GM18951 (cell line): ENCODE data around the gene PRX.

Experiments
- POLR2A ChIP-seq: IDR thresholded peaks from 4 replicates; pipeline ENCODE4 v1.6.1; 2011; ENCODE audit warnings: mild to moderate bottlenecking; ENCODE audit not compliant: insufficient read length, insufficient read depth; ENCODE audit errors: extremely low read depth
- in situ Hi-C: fragments of 300-500 bp; cut with MboI; formaldehyde crosslinking; loops from one replicate; pipeline ENCODE4 v1.12.0; 2022; ENCODE audit warnings: low sequenced_read_pairs, mixed read lengths, inconsistent platforms; ENCODE audit not compliant: unreplicated experiment

The PRX gene

DNA sequence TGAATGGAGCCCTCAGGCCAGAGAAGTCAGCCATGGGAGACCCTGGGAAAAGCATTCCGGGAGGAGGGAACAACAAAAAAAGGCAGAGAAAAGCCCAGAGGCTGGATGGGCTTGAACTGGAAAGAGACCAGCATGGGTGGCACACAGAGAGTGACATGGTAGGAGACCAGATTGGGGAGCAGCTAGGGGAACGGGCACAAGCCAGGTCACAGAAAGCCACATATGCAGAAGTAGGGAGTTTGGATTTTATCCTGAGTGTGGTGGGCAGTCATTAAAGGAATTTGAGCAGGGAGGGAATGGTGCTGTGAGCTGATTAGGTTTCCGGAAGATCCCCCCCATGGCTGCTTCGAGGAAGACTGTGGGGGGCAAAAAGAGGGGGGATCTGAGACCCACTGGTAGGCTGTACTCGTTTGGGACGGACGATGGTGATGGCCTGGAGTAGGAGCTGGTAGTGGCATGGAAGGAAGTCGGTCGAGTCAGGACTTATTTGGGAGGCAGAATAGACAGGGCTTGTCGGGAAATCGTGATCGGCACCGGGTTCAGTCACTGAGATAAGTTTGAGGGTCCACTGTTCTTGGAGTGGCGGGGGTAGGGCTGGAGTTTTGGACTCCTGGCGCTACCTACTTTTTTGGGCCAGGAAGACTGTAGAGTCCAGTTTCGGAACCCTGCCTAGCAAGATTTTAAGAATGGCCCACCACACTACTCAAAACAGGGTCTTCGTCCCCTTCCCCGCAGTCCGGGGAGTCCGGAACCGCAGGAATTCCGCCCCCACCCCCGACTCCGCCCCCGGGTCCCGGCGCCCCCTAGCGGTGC is 11.7 kb upstream of the PRX start:
- in situ Hi-C loops, result no loop called here
- no peak for TF ChIP-seq POLR2A

DNA sequence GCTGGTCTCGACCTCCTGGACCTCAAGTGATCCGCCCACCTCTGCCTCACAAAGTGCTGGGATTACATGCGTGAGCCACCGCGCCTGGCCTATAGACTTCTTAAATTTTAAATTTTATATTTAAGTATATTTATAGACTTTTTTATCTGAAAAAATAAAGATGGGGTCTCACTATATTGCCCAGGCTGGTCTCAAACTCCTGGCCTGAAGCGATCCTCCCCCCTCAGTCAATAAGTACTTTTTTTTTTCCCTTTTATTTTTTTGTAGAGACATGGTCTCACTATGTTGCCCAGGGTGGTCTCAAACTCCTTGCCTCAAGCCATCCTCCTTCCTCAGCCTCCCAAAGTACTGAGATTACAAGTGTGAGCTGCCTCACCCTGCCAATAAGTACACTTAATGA is 10.8 kb upstream of the PRX start:
- TF ChIP-seq POLR2A, result no peak
- in situ Hi-C loops, result no loop called here

DNA sequence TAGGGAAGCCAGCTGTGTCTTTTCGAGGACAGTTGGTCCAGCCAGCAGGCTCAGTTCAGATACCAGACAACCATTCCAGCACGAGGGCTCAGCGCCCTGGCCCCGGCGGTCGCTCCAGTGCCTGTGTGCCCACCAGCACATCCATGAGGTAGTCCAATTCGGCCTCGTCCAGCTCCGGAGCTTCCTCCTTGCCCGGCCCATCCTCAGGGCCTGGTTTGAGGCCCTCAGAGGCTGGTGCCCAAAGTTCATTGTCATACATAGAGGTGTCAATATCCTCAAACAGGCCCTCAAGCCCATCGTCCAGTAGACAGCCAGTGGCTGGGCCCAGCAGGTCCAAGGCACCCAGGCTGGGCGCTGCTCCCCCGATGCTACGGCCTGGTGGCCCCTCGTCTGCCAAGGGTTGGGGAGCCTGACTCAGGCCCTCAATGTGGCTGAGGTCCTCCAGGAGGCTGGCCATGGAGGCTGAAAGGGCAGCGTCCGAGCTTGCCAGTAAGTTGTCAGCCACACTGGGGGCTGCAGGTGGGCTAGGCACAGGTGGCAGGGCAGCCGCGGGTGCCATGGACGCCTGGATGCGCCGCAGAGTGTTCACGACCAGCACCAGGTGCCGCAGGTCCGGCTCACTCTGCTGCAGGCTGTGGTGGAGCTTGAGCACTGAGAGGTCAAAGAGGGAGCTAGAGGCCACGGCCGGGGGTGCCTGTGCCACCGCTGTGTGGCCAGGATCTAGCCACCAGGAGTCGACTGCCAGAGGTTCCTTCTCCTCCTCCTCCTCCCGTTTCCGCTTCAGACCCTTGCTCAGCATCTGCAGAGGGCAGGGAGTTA is 9.8 kb upstream of the PRX start:
- TF ChIP-seq POLR2A, result no peak
- in situ Hi-C loops, result no loop called here

DNA sequence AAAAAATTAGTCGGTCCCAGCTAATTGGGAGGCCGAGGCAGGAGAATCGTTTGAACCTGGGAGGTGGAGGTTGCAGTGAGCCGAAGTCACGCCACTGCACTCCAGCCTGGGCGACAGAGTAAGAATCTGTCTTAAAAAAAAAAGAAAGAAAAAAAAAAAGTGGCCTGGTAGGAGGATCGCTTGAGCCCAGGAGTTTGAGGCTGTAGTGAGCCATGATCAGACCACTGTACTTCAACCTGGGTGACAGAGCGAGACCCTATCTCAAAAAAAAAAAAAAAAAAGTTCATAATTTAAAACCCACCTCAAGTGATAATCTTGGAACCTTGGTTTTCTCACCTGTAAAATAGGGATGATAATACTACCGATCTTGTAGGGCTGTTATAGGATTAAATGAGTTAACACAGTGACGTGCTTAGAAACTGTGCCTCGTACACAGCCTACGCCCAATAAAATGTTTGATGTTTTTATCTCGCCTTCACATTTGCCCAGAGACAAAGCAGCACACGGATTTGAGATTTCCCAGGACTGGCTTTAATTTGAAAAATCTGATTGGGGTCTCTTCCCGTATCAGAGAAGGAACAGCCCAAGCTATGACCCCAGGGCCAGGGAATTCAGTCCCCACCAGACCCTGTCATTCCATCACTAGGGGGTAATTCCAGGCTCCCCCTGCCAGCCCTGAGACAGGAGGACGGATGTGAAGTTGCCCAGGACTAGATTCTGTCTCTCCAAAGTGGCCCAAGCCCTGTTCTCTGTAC is 9.0 kb upstream of the PRX start:
- in situ Hi-C loops, result no loop called here
- TF ChIP-seq POLR2A, result no peak

DNA sequence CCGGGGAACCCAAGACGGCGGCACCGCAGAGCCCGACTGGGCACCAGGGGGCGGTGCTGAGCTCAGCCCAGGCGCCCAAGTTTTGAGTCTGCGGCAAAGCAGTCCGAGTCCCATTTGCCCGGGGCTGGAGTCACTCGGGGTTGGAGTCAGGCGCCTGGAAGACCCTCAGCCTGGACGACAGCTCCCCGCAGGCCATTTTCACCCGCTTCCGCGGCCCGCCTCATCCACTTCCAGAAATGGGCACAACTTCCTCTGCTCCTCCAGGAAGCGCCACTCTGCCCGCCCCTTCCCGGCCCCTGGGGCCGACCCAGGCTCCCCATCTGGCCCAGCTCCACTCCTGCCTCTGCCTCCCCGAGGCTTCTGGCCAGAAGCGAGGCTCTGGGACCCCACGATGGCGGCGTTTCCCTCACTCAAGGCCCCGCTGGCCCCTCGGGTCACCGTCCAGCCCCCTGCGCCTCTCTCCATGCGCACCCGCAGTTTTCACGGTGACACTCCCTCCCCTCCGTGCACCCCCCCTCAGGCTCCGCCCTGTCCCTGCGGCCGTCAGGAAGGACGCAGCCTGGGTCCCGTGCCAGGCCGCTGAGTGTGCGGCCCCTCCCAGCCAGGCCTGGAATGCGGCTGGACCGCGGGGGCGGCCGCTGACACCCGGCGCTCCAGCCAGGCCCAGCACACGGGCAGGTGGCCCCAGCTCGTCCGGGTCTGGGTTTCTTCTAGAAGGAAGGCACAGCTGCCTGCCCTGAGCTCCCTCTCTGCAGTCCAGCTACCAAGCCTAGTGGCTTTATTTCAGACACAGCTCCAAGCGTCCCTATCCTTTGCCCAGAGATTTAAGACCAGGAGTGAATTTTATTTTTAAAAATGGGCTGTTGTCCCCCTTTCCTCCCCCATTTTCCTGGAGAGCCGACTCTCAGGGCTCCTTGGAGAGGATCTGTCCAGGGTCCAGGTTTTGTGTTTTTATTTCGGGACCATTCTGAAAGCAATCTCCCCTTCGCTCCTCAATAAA is 7.9 kb upstream of the PRX start:
- peak; percentile 87 for TF ChIP-seq POLR2A
- in situ Hi-C loops, result no loop called here

DNA sequence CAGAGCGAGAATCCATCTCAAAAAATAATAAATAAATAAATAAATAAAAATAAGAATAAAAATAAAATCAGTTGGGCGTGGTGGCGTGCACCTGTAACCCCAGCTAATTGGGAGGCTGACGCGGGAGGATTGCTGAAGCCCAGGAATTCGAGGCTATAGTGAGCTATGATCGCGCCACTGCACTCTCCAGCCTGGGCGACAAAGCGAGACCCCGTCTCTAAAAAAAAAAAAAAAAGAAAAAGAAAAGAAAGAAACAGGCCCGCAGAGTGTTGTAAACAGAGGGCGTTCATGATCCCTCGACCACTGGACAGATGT is 7.2 kb upstream of the PRX start:
- TF ChIP-seq POLR2A, result no peak
- in situ Hi-C loops, result no loop called here

DNA sequence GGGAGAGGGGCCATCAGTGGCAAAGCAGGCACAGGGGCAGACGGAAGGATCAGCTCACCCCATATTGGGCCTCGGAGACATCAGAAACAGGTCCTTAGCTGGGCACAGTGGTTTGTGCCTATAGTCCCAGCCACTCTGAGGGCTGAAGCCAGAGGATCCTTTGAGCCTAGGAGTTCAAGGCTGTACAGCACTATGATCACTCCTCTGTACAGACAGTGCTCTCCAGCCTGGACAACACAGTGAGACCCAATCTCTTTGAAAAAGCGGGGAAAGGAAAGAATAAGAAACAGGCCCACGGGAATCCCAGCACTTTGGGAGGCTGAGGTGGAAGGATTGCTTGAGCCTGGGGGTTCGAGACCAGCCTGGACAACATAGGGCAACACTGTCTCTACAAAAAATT is 6.6 kb upstream of the PRX start:
- in situ Hi-C loops, result no loop called here
- no peak for TF ChIP-seq POLR2A

DNA sequence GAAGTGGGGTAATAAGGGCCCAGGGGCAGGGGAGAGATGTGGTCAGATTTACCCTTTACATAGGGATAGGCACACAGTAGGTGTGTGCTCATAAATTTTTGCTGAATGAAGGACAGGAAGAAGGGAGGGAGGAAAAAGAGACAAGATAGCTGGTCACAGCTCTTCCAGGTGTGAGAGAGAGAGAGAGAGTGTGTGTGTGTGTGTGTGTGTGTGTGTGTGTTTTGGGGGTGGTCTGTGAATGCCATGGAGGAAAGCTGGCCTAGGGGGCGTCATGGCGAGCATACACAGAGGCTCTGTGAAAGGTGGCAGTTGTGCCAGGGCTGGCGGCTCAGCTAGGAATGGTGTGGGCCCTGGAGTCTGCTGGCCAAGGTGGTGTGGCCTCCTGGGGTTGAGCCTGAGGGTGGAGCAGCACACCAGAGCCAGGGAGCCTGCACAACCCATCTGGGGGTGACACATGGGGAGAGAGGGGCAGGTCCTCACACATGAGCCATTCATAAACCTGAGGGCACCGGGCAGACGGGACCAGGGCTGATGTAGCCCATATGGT is 6.0 kb upstream of the PRX start:
- in situ Hi-C loops, result no loop called here
- TF ChIP-seq POLR2A, result no peak

DNA sequence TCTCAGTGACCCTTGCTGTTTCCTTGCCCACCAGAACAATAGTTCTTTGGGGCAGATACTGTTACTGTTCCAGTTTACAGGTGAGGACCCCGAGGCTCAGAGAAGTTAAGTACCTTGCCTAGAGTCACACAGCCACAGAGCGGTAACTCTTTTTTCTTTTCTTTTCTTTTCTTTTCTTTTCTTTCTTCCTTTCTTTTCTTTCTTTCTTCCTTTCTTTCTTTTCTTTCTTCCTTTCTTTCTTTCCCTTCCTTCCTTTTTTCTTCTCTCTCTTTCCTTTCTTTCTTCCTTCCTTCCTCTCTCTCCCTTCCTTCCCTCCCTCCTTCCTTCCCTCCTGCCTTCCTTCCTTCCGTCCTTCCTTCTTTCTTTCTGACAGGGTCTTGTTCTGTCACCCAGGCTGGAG is 4.9 kb upstream of the PRX start:
- TF ChIP-seq POLR2A, result no peak
- in situ Hi-C loops, result no loop called here

DNA sequence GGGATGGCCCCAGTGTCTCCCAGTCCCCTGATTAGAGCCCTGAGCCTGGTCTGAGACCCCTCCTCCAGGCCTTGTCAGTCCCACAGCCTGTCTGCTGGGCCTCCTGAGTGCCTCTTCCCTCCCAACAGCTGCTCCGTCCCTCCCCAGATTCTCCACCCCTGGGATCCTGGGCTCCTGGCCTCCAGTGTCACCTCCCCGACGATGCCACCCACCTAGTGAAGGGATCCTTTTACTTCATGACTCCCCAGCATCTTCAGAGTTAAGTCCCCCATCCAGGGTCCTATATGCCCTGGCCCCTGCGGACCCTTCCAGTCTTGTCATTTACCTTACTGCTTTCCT is 4.4 kb upstream of the PRX start:
- no peak for TF ChIP-seq POLR2A
- in situ Hi-C loops, result no loop called here

DNA sequence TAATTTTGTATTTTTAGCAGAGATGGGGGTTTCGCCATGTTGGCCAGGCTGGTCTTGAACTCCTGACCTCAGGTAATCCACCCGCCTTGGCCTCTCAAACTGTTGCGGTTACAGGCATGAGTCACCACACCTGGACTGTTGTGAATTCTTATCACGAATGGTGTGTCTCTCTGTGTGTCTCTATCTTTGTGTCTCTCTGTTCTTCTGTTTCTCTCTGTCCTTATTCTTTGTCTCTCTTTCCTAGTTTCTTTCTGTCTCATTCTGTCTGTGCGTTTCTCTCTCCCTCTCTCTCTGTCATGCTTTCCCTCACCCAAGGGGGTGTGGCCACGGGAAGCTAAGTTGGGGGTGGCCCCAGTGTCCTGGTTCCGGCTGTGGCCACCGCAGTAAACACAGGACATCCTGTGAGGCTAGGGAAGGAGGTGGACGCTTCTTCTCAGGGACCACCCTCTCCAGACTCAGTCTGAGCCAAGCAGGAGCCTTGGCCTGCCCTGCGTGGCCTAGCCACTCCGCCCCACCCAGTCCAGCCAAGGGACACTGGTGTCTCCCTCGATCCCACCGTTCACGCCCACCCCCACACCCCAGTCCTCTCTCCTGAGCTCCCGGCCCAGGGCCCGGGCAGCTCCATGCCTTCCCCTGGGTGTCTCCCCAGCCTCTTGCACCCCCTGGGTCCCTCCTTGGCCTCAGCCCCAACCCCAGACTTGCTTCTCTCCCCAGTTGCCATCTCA is 3.9 kb upstream of the PRX start:
- no peak for TF ChIP-seq POLR2A
- in situ Hi-C loops, result no loop called here

DNA sequence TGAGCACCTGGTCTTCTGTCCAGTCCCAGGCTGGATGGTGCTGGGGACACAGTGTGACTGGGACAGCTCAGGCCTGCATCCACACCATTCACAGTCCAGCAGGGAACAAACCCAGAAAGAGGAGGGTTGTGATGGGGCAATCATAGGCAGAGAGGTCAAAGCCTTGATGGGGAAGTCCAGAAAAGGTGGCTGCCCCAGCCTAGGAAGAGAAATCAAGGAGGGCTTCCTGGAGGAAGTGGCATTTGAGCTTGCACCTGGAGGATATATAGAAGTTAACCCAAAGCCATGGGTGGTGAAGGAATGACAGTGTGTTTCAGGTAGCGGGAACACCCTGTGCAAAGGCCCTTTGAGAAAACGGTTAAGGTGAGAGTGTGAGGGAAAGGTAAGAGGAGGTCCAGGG is 2.6 kb upstream of the PRX start:
- in situ Hi-C loops, result no loop called here
- TF ChIP-seq POLR2A, result no peak
